Tibial nerve (tissue), 4 donors: ENCODE data around the gene RASA3.

Experiments
- EP300 ChIP-seq, 2 donors: sonication (generic); formaldehyde crosslinking; IDR thresholded peaks; one replicate each; pipeline ENCODE4 v1.6.1; 2017; ENCODE audit warnings: antibody characterized with exemption in 2 of 2, mild to moderate bottlenecking in 1 of 2
- POLR2A ChIP-seq, 2 donors: fragments of 450-650 bp; IDR thresholded peaks; one replicate each; pipeline ENCODE4 v1.6.1; 2017; ENCODE audit warnings: antibody characterized with exemption in 2 of 2, mild to moderate bottlenecking in 2 of 2, moderate library complexity in 2 of 2
- TF ChIP-seq, protein P1 (sequence below), 5 experiments: fragments of 200-600 bp in 3 of 5; fragments of 450-650 bp in 2 of 5; sonication (generic) in 3 of 5; IDR thresholded peaks; one replicate each; pipeline ENCODE4 v1.5.1; 2016 to 2019; ENCODE audit warnings: antibody characterized with exemption in 5 of 5, mild to moderate bottlenecking in 3 of 5, moderate library complexity in 2 of 5

DNA sequence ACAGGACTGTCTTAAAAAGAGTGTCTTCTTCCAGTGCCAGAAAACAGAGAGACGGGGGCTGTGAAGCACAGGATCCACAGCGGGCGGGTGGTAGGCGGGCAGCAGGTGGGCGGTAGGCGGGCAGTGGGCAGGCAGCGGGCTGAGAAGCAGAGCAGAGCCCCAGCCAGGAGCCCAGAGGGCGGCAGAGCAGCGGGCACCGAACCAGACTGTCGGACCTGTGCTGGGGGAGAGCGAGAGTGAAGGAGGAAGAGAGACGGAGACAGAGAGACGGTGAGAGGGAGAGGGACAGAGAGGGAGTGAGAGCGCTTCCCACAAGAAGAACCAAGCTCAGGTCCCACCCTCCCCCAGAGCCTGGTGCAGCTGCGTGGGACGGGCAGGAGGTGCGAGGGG, 30.3 kb downstream of the RASA3 start:
- TF ChIP-seq, protein P1, sequence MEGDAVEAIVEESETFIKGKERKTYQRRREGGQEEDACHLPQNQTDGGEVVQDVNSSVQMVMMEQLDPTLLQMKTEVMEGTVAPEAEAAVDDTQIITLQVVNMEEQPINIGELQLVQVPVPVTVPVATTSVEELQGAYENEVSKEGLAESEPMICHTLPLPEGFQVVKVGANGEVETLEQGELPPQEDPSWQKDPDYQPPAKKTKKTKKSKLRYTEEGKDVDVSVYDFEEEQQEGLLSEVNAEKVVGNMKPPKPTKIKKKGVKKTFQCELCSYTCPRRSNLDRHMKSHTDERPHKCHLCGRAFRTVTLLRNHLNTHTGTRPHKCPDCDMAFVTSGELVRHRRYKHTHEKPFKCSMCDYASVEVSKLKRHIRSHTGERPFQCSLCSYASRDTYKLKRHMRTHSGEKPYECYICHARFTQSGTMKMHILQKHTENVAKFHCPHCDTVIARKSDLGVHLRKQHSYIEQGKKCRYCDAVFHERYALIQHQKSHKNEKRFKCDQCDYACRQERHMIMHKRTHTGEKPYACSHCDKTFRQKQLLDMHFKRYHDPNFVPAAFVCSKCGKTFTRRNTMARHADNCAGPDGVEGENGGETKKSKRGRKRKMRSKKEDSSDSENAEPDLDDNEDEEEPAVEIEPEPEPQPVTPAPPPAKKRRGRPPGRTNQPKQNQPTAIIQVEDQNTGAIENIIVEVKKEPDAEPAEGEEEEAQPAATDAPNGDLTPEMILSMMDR (IDR thresholded peaks at IDR 0.05), result no peak
- TF ChIP-seq POLR2A (IDR thresholded peaks at IDR 0.05) (no peak), EP300 (IDR thresholded peaks at IDR 0.05) (no peak)
